HL-60/S4 (cell line): ENCODE measurements around the gene MUSK.
"Not testable (repeated sequence)": the region's sequence is repeated elsewhere in the genome, so short reads cannot be mapped to it uniquely, and the experiment has no call there.

Experiments used
- in situ Hi-C: fragments of 300-500 bp; cut with MboI; formaldehyde crosslinking; loops from 2 replicates; pipeline ENCODE4 v1.14.3; 2022; ENCODE audit warnings: low sequenced_read_pairs

Gene MUSK

DNA sequence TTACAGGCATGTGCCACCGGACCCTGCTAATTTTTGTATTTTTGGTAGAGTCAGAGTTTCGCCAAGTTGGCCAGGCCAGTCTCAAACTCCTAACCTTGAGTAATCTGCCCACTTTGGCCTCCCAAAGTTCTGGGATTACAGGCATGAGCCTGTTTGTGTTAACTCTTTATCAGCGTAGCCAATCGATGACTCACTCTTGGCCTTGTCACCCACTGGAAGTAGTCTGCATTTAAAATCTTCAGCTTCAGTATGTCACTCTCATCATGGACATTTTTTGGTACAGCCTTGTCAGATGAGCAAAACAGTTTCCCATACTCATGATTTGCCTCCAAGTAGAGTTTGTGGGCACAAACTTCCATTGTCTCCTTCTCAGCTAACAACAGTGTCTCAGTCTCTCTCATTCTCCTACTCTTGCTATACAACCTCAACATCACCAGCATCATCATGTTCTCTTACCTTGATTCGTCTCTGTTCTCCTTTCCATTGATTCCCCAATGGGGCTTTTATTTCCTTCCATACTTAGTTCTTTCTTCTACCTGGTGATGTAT lies 22.5 kb downstream of the MUSK start:
- in situ Hi-C loops: no loop called here

DNA sequence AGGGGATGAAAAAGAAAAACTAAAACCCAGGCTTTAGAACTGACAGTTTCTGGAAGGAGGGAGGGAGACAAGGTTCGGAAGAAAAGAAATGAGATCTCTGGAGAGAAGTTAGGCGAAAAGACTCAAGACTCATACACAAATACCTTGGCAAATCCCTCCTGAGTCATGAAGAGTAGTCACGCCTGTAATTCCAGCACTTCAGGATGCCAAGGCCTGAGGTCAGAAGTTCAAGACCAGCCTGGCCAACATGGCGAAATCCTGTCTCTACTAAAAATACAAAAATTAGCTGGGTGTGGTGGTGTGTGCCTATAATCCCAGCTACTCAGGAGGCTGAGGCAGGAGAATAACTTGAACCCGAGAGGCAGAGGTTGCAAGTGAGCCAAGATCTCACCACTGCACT lies 27.3 kb downstream of the MUSK start:
- in situ Hi-C loops: not testable (repeated sequence)

GRCh38 chr9:110700953-110701352 lies 32.4 kb downstream of the MUSK start:
- in situ Hi-C loops: no loop called here

DNA sequence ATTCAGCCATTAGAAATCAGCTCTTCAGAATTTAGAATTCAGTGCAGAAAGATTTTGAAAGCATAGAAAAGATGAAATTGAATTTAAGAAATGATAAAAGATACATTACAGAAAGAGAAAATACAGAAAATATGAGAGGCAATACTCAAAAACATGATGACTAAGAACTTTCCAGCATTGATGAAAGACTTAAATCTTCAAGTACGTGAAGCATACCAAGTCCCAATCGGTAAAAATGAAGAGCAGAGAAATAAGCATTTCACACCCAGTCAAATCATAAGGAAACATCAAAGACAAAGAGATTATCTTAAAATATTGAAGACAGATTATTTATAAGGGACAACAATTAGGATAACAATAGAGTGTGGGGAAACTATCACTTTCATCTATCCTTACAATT lies 35.1 kb downstream of the MUSK start:
- in situ Hi-C loops: no loop called here

DNA sequence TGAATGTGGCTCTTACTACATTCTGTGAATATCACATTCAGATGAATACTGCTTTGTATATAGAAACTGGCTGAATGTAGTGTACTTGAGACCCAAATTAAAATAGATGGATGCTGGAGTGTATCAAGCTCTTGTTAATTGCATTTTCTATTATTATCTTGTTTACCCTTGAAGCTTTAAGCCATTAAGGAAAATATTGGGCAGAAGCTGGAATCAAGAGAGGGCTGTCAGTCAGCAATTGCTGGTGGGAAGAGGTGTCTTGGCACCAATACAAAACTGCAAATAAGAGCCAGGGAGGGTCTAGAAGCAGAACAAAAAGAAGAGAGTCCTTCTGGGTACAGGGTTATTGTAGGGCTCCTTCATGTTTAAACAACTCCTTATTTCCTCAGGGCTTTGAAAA lies 38.8 kb downstream of the MUSK start:
- in situ Hi-C loops: no loop called here

- in situ Hi-C loops: no loop called here
Observed at GRCh38 chr9:110710420-110710819, 41.8 kb downstream of the MUSK start.

DNA sequence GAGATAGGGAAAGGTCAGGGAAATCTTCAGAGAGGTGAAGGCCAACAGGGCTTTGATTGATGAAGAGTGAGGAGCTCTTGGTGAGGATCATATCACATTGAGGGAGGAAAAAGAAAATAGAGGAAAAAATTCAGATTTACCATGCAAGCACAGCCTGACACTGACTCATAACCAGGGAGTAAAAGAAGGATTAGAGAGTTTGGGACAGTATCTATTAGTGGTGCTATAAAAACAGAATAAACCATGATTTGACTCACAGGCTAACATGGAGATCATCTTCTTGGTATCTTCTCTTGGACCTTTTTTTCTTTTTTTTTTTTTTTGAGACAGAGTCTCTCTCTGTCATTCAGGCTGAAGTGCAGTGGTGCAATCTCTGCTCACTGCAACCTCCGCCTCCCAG lies 44.4 kb downstream of the MUSK start:
- in situ Hi-C loops: no loop called here

DNA sequence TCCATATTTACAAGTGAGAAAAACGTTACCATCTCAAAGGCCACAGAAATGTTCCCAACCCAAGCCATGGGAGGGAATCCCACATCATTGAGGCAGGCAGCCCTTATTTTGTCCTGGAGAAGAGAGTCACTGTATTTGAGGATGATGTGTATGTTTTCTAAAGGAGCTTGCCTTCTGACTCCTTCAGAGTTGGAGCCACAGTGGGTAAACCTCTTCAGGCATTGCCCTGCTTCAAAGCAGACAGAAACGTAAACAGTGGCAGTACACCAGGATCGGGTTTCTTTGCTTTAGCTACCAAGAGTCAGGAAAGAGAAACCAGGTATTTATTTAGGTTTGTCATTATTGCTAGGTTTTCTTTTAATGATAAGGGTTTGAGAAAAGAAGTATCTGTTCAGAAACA lies 45.7 kb downstream of the MUSK start:
- in situ Hi-C loops: no loop called here

- in situ Hi-C loops: no loop called here
Observed at GRCh38 chr9:110728058-110728457, 59.5 kb downstream of the MUSK start.

- in situ Hi-C loops: no loop called here
Observed at GRCh38 chr9:110729641-110730040, 61.0 kb downstream of the MUSK start.

DNA sequence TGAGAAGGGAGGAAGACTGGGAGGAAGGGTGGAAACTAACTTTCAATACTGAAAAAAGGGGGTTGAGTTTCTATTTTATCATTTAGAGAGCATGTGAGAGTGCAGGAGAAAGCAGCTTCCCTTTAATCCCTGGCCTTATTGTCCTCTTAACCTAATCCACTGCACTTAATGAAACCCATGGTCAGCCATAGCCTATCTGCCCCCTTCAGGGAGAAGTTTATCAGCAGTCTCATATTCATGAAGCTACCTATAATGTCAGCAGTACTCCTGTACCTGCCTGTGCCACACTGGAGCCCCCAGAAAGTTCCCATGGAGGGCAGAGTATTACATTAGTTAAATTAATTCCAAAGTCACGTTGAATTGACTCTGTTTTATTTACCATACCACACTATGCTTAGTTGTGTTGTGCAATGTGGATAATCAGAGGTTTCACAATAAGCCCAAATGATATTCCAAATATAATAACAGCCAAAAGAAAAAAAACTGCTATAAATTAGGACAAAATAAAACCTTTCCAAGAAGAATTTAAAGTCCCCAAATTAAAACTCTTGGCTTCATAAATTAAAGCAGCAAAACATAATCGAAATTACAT lies 62.9 kb downstream of the MUSK start:
- in situ Hi-C loops: no loop called here

DNA sequence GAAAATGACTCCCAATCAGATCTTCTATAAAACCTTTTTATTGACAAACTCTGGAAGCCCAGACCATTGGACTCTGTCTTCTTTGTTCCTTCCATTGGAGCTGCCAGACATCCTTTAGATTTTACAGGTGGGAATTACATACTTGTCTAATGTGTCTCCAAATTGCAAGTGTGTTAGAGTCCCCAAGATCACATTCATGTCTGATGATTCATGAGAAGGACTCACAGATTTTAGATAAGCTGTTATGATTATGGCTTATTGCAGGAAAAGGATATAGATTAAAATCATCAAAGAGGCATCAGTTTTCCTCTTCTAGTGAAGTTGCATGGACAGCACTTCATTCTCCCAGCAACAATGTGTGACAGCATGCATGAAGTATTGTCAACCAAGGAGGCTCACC lies 70.4 kb downstream of the MUSK start:
- in situ Hi-C loops: no loop called here

DNA sequence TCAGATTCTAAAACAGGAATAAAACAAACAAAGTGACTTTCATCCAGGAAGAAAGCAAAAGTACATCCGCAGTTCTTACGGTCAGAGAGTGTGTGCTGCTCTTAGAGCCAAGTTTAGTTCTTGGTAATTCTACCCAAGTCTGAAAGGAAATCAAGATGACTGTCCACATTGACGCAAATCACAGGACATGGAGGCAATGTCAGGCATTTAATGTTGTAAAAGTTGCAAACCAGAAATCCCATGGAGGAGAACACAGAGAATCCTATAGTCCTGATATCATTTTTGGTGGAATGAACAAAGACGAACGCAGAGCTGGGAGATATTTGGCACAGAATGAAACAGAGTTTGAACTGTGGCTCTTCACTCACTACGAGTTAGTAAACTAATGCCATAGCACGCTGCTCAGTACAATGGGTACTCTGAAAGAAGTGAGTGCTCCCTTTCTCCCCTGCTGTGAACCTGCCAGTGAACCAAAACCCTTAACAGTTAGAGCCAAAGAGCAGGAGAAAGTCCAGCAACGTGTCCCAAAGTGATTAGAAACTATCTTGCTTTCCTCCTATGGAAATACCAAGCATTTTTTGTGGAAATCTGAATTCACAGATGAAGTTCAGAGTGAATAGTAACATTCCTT lies 74.3 kb downstream of the MUSK start:
- in situ Hi-C loops: no loop called here

- in situ Hi-C loops: no loop called here
Observed at GRCh38 chr9:110744715-110745384, 76.3 kb downstream of the MUSK start.

DNA sequence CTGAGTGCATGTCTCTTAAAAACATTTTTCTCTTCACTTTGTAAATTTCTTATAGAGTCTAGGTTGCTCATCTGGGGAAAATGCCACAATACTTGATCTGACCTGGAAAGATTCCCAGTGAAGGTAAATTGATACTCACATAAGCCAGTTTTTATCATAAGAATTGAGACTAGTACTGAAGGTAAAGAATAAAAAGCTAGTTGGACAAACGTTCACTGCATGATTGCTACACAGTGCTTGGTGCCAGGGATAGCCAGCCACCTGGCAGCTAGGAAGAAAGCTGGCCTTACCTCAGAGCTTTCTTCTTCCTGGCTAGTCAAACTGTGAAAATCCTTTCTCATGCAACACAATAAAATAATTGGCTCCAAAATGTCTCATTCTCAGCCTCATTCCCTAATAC lies 77.1 kb downstream of the MUSK start:
- in situ Hi-C loops: no loop called here

- in situ Hi-C loops: no loop called here
Observed at GRCh38 chr9:110746211-110746930, 77.8 kb downstream of the MUSK start.

DNA sequence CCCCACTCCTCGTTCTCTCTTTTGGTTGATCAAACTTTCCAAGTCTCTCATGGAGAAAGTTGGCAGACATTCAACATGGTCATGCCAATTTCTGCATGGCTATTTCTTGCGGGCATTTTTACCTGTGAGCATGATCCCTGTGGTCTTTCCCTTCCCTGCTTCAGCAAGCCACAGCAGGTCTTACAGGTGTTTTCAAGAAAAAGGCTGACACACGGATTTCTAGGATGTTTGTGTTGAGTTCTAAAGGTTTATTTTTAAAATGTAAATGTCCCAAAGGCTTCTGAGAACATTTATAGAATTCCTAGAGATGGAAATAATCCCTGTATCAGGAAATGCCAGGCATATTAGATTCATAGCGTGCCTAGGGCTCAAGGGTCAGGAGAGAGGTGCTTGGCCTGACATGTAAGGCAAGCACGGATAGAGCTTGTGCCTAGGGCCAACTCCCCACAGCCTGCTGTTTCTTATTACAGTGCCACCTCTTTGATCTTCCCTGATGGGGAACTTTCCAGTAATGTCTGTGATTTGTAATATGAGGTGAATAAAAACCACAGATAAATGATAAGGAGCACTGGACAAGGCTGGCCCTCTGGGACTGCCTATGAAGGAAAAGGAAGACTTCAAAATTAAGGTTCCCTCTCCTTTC lies 79.8 kb downstream of the MUSK start:
- in situ Hi-C loops: no loop called here

DNA sequence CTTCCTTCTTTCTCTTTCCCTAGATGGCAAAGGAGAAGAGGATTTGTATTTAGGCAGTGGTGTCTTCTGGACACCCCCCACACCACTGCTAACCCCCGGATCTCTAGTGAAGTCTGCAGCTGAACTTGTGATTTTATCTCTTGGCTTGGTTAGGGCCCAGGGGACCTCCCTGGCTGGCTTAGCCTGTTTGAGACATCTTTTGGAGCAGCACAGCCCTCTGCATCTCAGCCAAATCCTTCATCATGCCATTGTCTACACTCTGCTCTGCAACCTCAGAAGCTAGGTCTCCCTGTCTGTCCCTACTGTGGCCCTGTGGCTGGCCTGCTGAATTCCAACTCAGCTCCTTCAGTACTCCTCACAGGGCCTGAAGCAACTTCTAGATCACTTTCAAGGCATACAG lies 81.7 kb downstream of the MUSK start:
- in situ Hi-C loops: no loop called here

GRCh38 chr9:110751971-110752370 lies 83.4 kb downstream of the MUSK start:
- in situ Hi-C loops: no loop called here

GRCh38 chr9:110752766-110753165 lies 84.2 kb downstream of the MUSK start:
- in situ Hi-C loops: no loop called here

DNA sequence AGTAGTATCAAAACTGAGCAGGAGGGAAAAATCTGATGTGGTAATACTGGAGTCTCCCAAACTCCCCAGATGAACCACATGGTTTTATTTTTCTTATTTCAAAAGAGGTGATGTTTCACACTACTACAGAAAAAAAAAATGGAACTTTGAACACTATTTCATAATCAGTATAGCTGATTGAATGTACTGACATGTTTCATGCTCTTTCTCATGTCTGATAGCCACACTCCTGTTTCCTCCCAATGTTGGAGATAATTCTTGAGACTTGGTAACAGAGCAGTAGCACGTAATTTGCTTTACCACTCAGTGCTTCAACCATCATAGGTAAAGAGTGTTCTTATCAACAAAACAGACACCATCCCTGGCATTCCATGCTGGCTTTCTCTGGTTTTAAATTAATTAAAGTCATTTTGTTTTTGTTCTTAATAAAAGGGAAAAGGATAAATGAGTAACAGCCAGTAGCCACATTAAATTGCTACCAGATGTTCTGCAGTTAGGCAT lies 85.2 kb downstream of the MUSK start:
- in situ Hi-C loops: no loop called here
